Panc1 (cell line): ENCODE measurements around the gene TMEM62.

Source experiments
- CTCF ChIP-seq: fragments of 450-650 bp; IDR thresholded peaks from 2 replicates; pipeline ENCODE4 v1.5.1; 2017; ENCODE audit warnings: mild to moderate bottlenecking
- POLR2AphosphoS5 ChIP-seq: IDR thresholded peaks from 2 replicates; pipeline ENCODE4 v1.6.1; 2012; ENCODE audit warnings: mild to moderate bottlenecking, low read depth, low read length, moderate library complexity

- TF ChIP-seq POLR2AphosphoS5, result no peak
- no peak for TF ChIP-seq CTCF
Measured at GRCh38 chr15:43144512-43144911, 11.1 kb downstream of the TMEM62 start.
